ENCODE data around the gene HAUS7.

HAUS7 gene

DNA sequence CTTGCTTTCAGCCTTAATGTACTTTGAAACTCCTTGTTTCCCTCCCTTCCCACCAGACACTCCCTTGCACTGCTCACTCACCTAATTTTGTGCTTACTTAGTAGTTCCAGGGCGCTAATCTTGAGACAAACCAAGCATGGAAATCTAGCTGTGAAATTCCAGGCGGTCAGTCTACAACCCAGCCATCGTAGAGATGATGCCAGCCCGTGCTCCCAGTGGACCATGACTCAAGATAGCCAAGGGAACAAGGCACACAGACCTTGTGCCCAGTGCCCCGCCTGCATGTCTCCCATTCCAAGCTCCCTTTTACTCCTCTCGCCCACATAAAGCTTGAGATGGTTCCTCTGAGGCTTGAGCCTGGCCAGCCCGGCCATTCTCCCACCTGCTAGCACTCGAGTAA lies 35.6 kb downstream of the HAUS7 start:
- Histone ChIP-seq H3K27me3 (ENCODE audit: insufficient read depth, poor library complexity, severe bottlenecking) (no peaks in the 10 kb centered on the region), H3K27ac (replicated peaks) (no peak overlapping the region), H3K4me3 (replicated peaks; ENCODE audit: insufficient read depth, low read length) (no peak overlapping the region)
- DNase-seq (ENCODE audit: low read depth in 1 of 2, low spot score in 1 of 2) = no peak
- TF ChIP-seq GABPA (IDR thresholded peaks at IDR 0.05; ENCODE audit: low read depth) (no peak), SPI1 (IDR thresholded peaks at IDR 0.05; ENCODE audit: borderline replicate concordance, low read depth) (no peak), CTCF (IDR thresholded peaks at IDR 0.05; ENCODE audit: insufficient read depth, low read length) (no peak), POLR2AphosphoS5 (IDR thresholded peaks at IDR 0.05; ENCODE audit: low read depth) (no peak), REST (IDR thresholded peaks at IDR 0.05; ENCODE audit: insufficient replicate concordance, low read depth) (no peak)

DNA sequence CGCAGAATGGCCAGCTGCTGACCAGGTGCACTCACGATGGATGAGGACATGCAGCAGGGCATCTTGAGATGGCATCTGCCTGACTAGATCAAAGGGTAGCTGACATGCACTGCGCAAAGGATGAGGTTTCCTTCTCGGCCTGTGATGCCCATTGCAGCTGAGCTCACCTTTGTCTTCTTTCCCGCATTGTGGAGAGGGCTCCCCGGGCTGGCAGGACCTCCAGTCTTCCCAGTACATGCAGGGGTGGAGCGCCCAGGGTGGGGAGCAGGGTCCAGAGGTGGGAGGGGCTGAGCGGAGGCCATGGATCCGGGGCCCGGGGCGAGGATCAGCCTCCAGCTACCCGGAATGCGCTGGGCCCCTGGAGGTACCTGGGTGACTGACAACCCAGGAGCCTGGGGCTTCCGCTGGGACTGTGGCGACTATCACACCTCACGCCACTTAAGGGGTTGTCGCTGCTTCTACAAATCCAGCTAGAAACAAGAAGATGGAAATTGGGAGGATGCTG lies 36.5 kb downstream of the HAUS7 start:
- TF ChIP-seq SPI1 (IDR thresholded peaks at IDR 0.05; ENCODE audit: borderline replicate concordance, low read depth) = no peak
- TF ChIP-seq GABPA (IDR thresholded peaks at IDR 0.05; ENCODE audit: low read depth) = no peak
- no peak for TF ChIP-seq CTCF (IDR thresholded peaks at IDR 0.05; ENCODE audit: insufficient read depth, low read length)
- TF ChIP-seq REST (IDR thresholded peaks at IDR 0.05; ENCODE audit: insufficient replicate concordance, low read depth) = no peak
- no peak for TF ChIP-seq POLR2AphosphoS5 (IDR thresholded peaks at IDR 0.05; ENCODE audit: low read depth)
- Histone ChIP-seq H3K4me3 (replicated peaks; ENCODE audit: insufficient read depth, low read length) (no peak overlapping the region), H3K27ac (replicated peaks) (no peak overlapping the region), H3K27me3 (ENCODE audit: insufficient read depth, poor library complexity, severe bottlenecking) (no peaks in the 10 kb centered on the region)
- no peak for DNase-seq (ENCODE audit: low read depth in 1 of 2, low spot score in 1 of 2)

- Histone ChIP-seq H3K27ac (replicated peaks) (no peak overlapping the region), H3K27me3 (ENCODE audit: insufficient read depth, poor library complexity, severe bottlenecking) (no peaks in the 10 kb centered on the region), H3K4me3 (replicated peaks; ENCODE audit: insufficient read depth, low read length) (no peak overlapping the region)
- TF ChIP-seq POLR2AphosphoS5 (IDR thresholded peaks at IDR 0.05; ENCODE audit: low read depth) (no peak), REST (IDR thresholded peaks at IDR 0.05; ENCODE audit: insufficient replicate concordance, low read depth) (no peak), SPI1 (IDR thresholded peaks at IDR 0.05; ENCODE audit: borderline replicate concordance, low read depth) (no peak)
- no peak for DNase-seq (ENCODE audit: low read depth in 1 of 2, low spot score in 1 of 2)
These were observed 37.2 kb downstream of the HAUS7 start for GRCh38 chrX:153433161-153433680.

All from HL-60 (cell line).